ENCODE data around the gene ZNF281.

DNA sequence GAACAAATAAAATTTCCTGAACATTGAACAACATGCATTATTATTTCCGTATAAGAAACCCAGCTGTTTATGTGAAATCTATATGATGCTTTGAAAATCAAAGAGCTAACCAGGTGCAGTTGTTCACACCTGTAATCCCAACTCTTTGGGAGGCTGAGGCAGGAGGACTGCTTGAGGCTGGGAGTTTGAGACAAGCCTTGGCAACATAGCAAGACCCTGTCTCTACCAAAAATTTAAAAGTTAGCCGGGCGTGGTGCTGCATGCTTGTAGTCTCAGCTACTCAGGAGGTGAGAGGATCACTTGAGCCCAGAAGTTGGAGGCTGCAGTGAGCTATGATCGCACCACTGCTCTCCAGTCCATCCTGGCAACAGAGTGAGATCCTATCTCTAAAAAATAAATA, 4.8 kb upstream of the ZNF281 start:
- TF ChIP-seq, protein P1, sequence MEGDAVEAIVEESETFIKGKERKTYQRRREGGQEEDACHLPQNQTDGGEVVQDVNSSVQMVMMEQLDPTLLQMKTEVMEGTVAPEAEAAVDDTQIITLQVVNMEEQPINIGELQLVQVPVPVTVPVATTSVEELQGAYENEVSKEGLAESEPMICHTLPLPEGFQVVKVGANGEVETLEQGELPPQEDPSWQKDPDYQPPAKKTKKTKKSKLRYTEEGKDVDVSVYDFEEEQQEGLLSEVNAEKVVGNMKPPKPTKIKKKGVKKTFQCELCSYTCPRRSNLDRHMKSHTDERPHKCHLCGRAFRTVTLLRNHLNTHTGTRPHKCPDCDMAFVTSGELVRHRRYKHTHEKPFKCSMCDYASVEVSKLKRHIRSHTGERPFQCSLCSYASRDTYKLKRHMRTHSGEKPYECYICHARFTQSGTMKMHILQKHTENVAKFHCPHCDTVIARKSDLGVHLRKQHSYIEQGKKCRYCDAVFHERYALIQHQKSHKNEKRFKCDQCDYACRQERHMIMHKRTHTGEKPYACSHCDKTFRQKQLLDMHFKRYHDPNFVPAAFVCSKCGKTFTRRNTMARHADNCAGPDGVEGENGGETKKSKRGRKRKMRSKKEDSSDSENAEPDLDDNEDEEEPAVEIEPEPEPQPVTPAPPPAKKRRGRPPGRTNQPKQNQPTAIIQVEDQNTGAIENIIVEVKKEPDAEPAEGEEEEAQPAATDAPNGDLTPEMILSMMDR (IDR thresholded peaks at IDR 0.05; ENCODE audit: low read depth, low read length): no peak
- no peak for TF ChIP-seq EZH2phosphoT487 (IDR thresholded peaks at IDR 0.05; ENCODE audit: low read depth)
